CD14-positive monocyte (primary cell): ENCODE data around the gene INSR. TPM values are rescaled to one million over a fixed set of nuclear protein-coding genes. Genes with fewer than 3 reads are reported as not detected.

Experiments
- DNase-seq, 3 donors: peaks; one replicate each; pipeline ENCODE4 v3.0.0-alpha.2; 2011 to 2022
- H2AFZ ChIP-seq: 2 replicates; pipeline ENCODE4 v1.6.0; 2012; ENCODE audit warnings: mild to moderate bottlenecking, low read depth, low read length, inconsistent platforms; ENCODE audit not compliant: insufficient read depth, poor library complexity, severe bottlenecking
- H3K27ac ChIP-seq, 2 donors: 1 replicate in 1 of 2; 2 replicates in 1 of 2; pipeline ENCODE4 v1.5.1; 2012 to 2013; ENCODE audit warnings: low read length in 2 of 2, control low read depth in 1 of 2, inconsistent platforms in 1 of 2, low read depth in 1 of 2, mild to moderate bottlenecking in 1 of 2
- H3K27me3 ChIP-seq, 2 donors: one replicate each; pipeline versions ENCODE4 v1.6.0 to v1.6.1; 2011 to 2013; ENCODE audit warnings: low read length in 2 of 2; ENCODE audit not compliant: control insufficient read depth in 2 of 2, insufficient read depth in 2 of 2
- H3K36me3 ChIP-seq, 2 donors: replicated peaks in 1 of 2; 1 replicate in 1 of 2; 2 replicates in 1 of 2; pipeline versions ENCODE4 v1.5.1 to v1.6.1; 2012 to 2013; ENCODE audit warnings: low read length in 2 of 2, control low read depth in 1 of 2, inconsistent platforms in 1 of 2, mild to moderate bottlenecking in 1 of 2; ENCODE audit not compliant: insufficient read depth in 2 of 2, control insufficient read depth in 1 of 2
- H3K4me1 ChIP-seq, 2 donors: 1 replicate in 1 of 2; 2 replicates in 1 of 2; pipeline versions ENCODE4 v1.5.1 to v1.6.1; 2012 to 2013; ENCODE audit warnings: low read length in 2 of 2, control low read depth in 1 of 2, inconsistent platforms in 1 of 2, mild to moderate bottlenecking in 1 of 2, moderate library complexity in 1 of 2; ENCODE audit not compliant: insufficient read depth in 2 of 2, control insufficient read depth in 1 of 2
- H3K4me2 ChIP-seq: replicated peaks from 2 replicates; pipeline ENCODE3; 2012; ENCODE audit warnings: low read length, moderate library complexity, mild to moderate bottlenecking; ENCODE audit not compliant: poor library complexity, severe bottlenecking; ENCODE audit errors: extremely low read depth
- H3K4me3 ChIP-seq, 3 experiments: fragments of 200-600 bp in 1 of 3; sonication (generic) in 1 of 3; replicated peaks in 1 of 3; 1 replicate in 2 of 3; 2 replicates in 1 of 3; pipeline ENCODE4 v1.5.1; 2011 to 2013; ENCODE audit warnings: low read length in 3 of 3, mild to moderate bottlenecking in 3 of 3, control low read depth in 2 of 3, low read depth in 2 of 3, inconsistent platforms in 1 of 3, moderate library complexity in 1 of 3
- H3K79me2 ChIP-seq: 2 replicates; pipeline ENCODE4 v1.6.0; 2012; ENCODE audit warnings: mild to moderate bottlenecking, control low read depth, inconsistent platforms, low read length, moderate library complexity; ENCODE audit not compliant: insufficient read depth
- H3K9ac ChIP-seq: 2 replicates; pipeline ENCODE4 v1.6.0; 2017; ENCODE audit warnings: low read length, mild to moderate bottlenecking; ENCODE audit not compliant: insufficient read depth, poor library complexity, severe bottlenecking
- H3K9me3 ChIP-seq, 2 donors: replicated peaks in 1 of 2; 1 replicate in 1 of 2; 2 replicates in 1 of 2; pipeline versions ENCODE4 v1.5.1 to v1.6.1; 2012 to 2013; ENCODE audit warnings: low read length in 2 of 2, control low read depth in 1 of 2; ENCODE audit not compliant: control insufficient read depth in 1 of 2, insufficient read depth in 1 of 2
- H4K20me1 ChIP-seq: 2 replicates; pipeline ENCODE4 v1.6.0; 2012; ENCODE audit warnings: mild to moderate bottlenecking, low read length, control low read depth, moderate library complexity; ENCODE audit not compliant: insufficient read depth
- H3K27ac Mint-ChIP-seq, 7 donors: one replicate each; pipeline ENCODE4 v1.8.0; 2020; ENCODE audit warnings: mild to moderate bottlenecking in 7 of 7, mixed read lengths in 7 of 7, moderate library complexity in 6 of 7, inconsistent platforms in 2 of 7
- H3K27me3 Mint-ChIP-seq, 3 donors: one replicate each; pipeline ENCODE4 v1.8.0; 2021 to 2022; ENCODE audit warnings: low read depth in 3 of 3, mild to moderate bottlenecking in 3 of 3, mixed read lengths in 3 of 3, moderate library complexity in 3 of 3, inconsistent platforms in 1 of 3
- H3K36me3 Mint-ChIP-seq, 2 donors: one replicate each; pipeline ENCODE4 v1.8.0; 2020; ENCODE audit warnings: mixed read lengths in 2 of 2, inconsistent platforms in 1 of 2, mild to moderate bottlenecking in 1 of 2
- H3K4me1 Mint-ChIP-seq: one replicate; pipeline ENCODE4 v1.8.0; 2020; ENCODE audit warnings: mild to moderate bottlenecking, mixed read lengths
- H3K4me3 Mint-ChIP-seq, 2 donors: one replicate each; pipeline ENCODE4 v1.8.0; 2020; ENCODE audit warnings: mild to moderate bottlenecking in 2 of 2, mixed read lengths in 2 of 2, moderate library complexity in 1 of 2
- H3K9me3 Mint-ChIP-seq, 7 donors: one replicate each; pipeline ENCODE4 v1.8.0; 2020 to 2022; ENCODE audit warnings: mixed read lengths in 7 of 7, mild to moderate bottlenecking in 6 of 7, moderate library complexity in 6 of 7, inconsistent platforms in 2 of 7
- CTCF ChIP-seq: fragments of 200-600 bp; IDR thresholded peaks from one replicate; pipeline ENCODE4 v1.8.0; 2022; ENCODE audit warnings: antibody characterized with exemption, mild to moderate bottlenecking
- WGBS: methylation state at CpG from one replicate; pipeline ENCODE4 v1.1.5; 2013; ENCODE audit warnings: missing lambda C conversion rate; ENCODE audit not compliant: insufficient coverage; 5-methylcytosine and 5-hydroxymethylcytosine counted together
- intact Hi-C, 2 donors: fragments of 100-400 bp; cut with micrococcal nuclease; formaldehyde crosslinking; loops; one replicate each; pipeline versions ENCODE4 v1.15.0 to v1.15.1; 2023
- polyA plus RNA-seq, 3 donors: library from polyadenylated mRNA; depleted of rRNA in 1 of 3; unstranded in 2 of 3; stranded (reverse) in 1 of 3; fragments of 300-500 nt in 2 of 3; fragments of >200 nt in 1 of 3; fragmentation: Illumina TruSeq in 2 of 3; gene quantifications; 1 replicate in 2 of 3; 2 replicates in 1 of 3; pipeline ENCODE4 v1.2.3, GENCODE V29; 2012 to 2021

The INSR gene
- polyA plus RNA-seq, 3 donors, result 2.9 to 12.4 (median 3.4) TPM

- H3K79me2 ChIP-seq, result peaks cover 47% of the 10 kb centered on the region
- H3K4me1 Mint-ChIP-seq, result peaks cover 31% of the 10 kb centered on the region
- peaks cover 18 to 35% of the 10 kb centered on the region in 2 donors for H3K36me3 Mint-ChIP-seq
- H3K4me3 Mint-ChIP-seq, result peak overlapping the region; percentile 70 to 89
- DNase-seq, result no peak
- peak overlapping the region; percentile 90 to 98 (median 94) for H3K27ac Mint-ChIP-seq
- H4K20me1 ChIP-seq, result no peaks in the 10 kb centered on the region
- WGBS, result no CpG with 5 or more reads among the region's 5 CpGs
- H2AFZ ChIP-seq, result no peak overlapping the region
- peaks cover 0 to 5% (median 0%) of the 10 kb centered on the region in 7 donors for H3K9me3 Mint-ChIP-seq
- H3K27me3 Mint-ChIP-seq, result peaks cover 0 to 5% (median 0%) of the 10 kb centered on the region in 3 donors
- H3K4me1 ChIP-seq, result peaks cover 28 to 36% of the 10 kb centered on the region in 2 donors
- H3K9me3 ChIP-seq, result no peaks in the 10 kb centered on the region
- peak overlapping the region; percentile 71 for H3K4me2 ChIP-seq
- peak overlapping the region in 2 of 3 experiments; percentile 28 to 54 for H3K4me3 ChIP-seq
- H3K27ac ChIP-seq, result peak overlapping the region; percentile 32 to 77
- no peak for TF ChIP-seq CTCF
- H3K36me3 ChIP-seq, result peaks cover 2 to 30% of the 10 kb centered on the region in 2 donors
- intact Hi-C loops, result no loop called here
- H3K27me3 ChIP-seq, result no peaks in the 10 kb centered on the region
- H3K9ac ChIP-seq, result peak overlapping the region; percentile 22
Observed at GRCh38 chr19:7182489-7182888, 111.7 kb downstream of the INSR start.

- TF ChIP-seq CTCF, result no peak
- peaks cover 23 to 27% of the 10 kb centered on the region in 2 donors for H3K4me1 ChIP-seq
- Mint-ChIP-seq H3K9me3 (peaks cover 0 to 5% (median 0%) of the 10 kb centered on the region in 7 donors), H3K4me1 (peaks cover 23% of the 10 kb centered on the region), H3K27me3 (peaks cover 0 to 5% (median 0%) of the 10 kb centered on the region in 3 donors), H3K36me3 (peaks cover 31 to 58% of the 10 kb centered on the region in 2 donors), H3K27ac (peak overlapping the region in 2 of 7 donors; percentile 8 to 56), H3K4me3 (no peak overlapping the region)
- peaks cover 6 to 38% of the 10 kb centered on the region in 2 donors for H3K36me3 ChIP-seq
- H3K79me2 ChIP-seq, result peaks cover 36% of the 10 kb centered on the region
- no peak overlapping the region for H3K4me2 ChIP-seq
- H3K4me3 ChIP-seq, result no peak overlapping the region
- intact Hi-C loops, result no loop called here
- H3K9me3 ChIP-seq, result no peaks in the 10 kb centered on the region
- no peak overlapping the region for H3K9ac ChIP-seq
- no peaks in the 10 kb centered on the region for H4K20me1 ChIP-seq
- H3K27ac ChIP-seq, result peak overlapping the region in 1 of 2 donors; percentile 6
- no CpG with 5 or more reads among the region's 3 CpGs for WGBS
- DNase-seq, result no peak
- H3K27me3 ChIP-seq, result no peaks in the 10 kb centered on the region
- no peak overlapping the region for H2AFZ ChIP-seq
Observed at GRCh38 chr19:7179917-7180306, 114.3 kb downstream of the INSR start.
